Amygdala (tissue), 56 donors: Measurements from ENCODE around the gene XPOT.

Experiments used
- DNase-seq, 56 donors: peaks; one replicate each; lab custom pipeline; 2025; lab: John Stamatoyannopoulos, UW

XPOT gene

DNA sequence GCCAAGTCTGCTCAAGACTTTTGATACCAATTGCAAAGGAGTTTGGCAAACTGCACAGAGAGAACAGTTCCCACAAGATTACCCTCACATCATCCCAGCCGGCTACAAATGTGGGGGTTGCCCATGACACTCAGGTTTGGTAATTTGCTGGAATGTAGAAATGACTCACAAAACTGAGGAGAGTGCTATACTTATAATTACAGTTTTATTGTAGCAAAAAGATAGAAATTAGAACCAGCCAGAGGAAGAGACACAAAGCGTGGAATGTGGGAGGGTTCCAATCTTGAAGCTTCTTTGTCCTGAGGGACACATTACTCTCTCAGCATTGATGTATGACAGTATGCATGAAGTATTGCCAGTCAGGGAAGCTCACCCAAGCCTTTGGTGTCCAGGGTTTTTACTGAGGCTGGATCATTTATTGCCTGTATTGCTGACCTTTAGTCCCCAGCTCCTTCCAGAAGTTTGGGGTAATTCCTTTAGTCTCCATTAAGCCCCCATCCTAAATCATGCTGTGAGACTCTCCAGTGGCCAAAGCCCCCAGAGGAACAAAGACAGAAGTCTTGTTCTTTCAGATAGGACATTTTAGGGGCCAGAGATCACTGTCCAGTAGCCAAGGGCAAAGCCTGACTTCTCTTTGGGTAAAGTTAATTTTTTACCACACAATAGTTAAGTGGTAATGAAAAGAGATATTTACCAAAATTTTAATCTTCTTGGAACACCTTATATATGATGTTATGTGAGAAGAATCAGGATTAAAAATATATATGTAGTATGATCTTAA is 57.6 kb downstream of the XPOT start:
- peak in 11 of 56 donors; percentile 2 to 46 (median 11) for DNase-seq

DNA sequence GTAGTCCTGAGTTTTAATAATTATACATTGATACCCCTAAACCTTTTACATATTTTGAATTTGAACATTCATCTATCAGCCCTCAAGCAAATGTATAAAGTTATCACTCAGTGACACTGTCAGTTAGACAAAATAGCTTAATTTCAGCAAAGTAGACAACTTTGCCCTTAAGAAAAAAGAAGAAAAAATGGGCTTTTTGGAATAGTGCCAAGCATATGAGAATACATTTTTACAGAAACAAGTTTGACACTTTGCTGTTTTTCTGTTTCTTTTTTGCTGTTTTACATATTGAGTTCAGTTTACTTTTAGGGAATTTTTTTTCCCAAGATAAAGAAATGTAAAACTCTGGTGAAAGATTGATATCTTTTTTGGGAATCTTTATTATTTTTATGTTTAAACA is 62.0 kb downstream of the XPOT start:
- DNase-seq: no peak

DNA sequence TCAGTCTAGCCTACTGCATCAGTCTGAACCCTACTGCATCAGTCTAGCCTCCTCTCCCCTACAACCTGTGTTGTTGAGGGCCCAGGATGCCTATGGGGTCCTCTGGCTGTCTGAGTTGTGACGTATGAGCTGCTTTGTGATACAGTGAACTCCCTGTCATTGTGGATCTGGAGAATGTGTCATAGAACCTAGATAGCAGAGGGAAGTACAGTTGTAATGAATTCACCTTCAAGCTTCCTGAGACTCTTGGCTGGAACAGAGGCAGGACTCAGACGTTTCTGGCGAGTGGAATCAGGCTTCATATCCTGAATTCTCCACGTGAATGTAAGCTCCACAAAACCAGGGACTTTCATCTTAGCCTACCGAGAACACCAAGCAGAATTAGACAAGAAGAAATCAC is 64.8 kb downstream of the XPOT start:
- no peak for DNase-seq

DNA sequence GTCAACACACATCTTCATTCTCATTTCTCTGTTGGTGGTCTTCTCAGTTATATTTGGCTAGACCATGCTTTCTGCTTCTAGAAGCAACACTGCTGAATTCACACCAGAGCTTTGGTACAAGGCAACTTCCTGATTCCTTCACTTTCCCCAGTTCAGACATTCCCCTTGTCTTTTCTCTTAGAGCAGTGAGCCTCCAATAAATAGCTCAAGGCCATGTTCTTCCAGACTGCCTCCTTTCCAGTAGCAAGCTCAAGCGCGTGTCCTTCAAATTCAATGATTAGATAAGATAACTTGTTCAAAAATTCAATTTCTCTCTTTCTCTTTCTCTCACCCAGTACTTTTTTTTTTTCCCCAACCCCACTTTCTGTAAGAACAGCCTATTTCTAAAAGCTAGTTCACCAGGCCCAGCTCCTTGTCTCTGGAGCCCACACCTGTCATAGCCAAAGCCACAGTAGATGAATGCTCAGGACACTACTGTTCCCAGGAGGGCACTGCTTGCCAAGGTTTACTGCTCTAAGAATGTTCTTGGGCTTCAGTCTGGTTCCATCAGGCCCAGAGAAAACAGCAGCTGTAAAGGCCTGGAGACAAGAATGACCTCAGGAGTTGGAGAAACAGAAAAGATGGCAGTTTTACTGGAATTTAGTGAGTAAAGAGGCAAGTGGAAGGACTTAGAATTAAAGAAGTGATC is 65.4 kb downstream of the XPOT start:
- DNase-seq: no peak

DNA sequence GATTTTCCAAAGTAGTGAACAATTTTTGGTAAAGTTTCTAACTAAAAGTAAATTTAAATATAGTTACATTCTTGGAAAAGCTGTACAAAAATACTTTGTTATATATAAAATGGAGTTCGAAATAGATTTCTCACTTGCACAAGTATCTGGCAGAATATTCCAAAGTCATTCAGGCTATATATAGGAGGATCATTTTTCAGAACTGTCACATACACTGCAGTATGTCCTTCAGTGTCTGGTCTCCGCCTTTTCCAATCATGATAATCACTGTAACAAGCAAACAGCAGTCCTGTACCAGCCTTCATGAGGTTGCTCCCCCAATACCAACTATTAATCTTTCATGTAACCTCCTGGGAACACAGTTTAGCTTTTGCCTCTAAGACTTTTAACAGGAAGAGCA is 66.3 kb downstream of the XPOT start:
- no peak for DNase-seq

DNA sequence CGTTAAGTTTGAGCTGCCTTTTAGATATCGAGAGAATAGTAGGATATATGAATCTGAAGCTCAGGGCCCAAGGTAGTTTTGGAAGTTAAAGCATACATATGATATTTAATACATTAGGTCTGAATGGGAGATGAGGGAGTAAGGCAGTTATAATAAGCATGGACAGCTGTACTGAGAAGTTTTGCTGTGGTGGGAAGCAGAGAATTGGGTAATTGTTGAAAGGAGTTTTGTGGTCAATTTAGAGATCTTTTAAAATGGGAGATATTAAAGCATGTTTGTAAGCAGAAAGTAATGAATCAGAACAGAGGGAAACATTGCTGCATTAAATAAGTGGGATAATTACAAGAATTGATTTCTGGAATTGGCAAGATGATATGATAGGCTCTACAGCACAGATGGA is 69.0 kb downstream of the XPOT start:
- no peak for DNase-seq

DNA sequence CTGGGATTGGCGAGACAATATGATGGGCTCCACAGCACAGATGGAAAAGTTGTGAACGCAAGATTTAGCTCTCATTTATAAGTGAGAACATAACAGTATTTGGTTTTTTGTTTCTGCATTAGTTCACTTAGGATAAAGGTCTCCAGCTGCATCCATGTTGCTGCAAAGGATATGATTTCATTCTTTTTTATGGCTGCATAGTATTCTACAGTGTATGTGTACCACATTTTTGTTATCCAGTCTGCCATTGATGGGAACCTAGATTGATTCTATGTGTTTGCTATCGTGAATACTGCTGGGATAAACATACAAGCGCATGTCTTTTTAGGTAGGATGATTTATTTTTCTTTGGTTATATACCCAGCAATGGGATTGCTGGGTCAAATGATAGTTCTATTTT is 71.3 kb downstream of the XPOT start:
- DNase-seq: no peak

DNA sequence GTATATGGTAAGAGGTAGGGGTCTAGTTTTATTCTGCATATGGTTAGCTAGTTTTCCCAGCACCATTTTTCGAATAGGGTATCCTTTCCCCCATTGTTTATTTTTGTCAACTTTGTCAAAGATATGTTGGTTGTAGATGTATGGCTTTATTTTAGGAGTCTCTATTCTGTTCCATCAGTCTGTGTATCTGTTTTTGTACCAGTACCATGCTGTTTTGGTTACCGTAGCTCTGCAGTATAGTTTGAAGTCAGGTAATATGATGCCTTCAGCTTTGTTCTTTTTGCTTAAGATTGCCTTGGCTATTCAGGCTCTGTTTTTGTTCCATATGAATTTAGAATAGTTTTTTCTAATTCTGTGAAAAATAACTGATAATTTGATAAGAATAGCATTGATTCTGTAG is 72.7 kb downstream of the XPOT start:
- DNase-seq: no peak

DNA sequence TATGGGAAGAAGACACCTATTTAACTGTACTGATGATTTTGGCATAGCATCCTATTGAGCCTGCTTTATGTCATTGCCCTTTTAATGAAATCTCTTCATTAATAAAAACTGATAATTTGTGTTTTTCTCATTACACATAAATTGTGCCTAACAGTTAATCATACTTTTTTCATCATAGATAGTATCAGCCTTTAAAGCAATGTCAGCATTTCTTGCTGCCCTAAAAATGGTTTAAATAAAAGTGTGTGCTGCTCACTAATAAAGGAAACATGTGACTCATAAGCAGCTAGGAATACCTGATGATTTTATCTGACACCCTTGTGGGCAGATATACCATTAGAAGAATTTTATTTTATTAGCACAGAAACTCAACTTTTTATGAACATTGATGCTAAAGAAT is 74.5 kb downstream of the XPOT start:
- DNase-seq: no peak

DNA sequence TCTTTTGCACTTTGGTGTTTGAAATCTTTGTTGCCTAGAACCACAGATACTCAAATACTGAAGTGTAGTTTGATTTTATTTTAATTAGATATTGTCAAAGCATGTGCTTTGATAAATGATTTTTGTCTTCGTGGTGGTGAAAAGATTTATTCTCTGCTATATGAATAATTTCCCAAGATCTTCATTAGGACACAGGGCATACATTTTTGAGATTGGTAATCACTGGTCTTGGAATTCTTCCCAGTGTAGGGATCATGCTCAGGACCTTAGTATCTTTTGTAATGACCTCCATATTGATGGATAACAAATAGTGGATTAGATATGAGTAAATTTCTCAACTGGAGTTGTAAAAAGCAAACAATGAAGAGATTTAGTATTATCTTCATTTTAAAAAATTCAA is 76.0 kb downstream of the XPOT start:
- no peak for DNase-seq

DNA sequence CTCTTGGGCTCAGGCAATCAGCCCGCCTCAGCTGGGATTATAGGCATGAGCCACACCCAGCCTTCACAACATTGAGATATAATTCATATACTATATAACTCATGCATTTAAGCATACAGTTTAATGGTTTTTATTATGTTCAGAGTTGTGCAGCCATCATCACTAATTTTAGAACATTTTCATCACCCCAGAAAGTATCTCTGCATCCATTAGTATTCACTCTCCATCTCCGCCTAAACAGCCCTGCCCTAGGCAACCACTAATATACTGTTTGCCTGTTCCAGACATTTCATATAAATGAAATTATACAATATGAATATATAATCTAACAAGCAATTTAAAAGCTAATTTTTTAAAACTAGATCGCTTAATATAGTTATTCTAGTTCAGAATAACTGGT is 82.5 kb downstream of the XPOT start:
- no peak for DNase-seq

DNA sequence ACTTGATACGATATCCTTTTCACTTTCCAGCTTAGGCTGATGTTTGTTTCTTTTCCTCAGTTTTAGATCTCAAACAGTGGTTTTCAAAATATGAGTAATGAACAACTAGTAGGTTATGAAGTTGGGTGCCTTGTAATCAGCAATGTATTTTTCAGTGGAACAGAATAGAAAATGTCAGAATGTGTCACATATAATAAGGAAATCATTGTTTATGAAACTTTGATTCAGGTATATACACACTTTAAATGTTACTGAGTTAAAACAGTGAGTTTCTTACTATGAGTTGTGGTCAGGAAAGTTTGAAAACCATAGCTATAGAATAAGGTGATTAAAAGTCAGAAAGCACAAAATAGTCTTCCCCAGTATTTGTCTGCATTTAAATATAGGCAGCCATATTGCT is 87.5 kb downstream of the XPOT start:
- DNase-seq: no peak

DNA sequence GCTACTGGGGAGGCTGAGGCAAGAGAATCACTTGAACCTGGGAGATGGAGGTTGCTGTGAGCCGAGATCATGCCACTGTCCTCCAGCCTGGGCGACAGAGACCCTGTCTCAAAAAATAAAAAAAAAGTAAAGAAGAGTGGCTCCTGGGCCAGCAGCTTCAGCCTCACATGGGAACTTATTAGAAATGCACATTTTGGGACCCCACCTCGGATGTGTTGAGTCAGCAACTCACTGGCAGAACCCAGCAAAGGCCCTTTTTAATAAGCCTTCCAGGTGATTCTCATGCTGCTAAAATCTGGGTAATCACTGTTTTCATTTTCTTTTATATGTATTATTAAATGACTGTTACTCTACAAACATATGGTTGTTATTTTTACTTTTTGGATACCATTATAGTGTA is 89.3 kb downstream of the XPOT start:
- no peak for DNase-seq

DNA sequence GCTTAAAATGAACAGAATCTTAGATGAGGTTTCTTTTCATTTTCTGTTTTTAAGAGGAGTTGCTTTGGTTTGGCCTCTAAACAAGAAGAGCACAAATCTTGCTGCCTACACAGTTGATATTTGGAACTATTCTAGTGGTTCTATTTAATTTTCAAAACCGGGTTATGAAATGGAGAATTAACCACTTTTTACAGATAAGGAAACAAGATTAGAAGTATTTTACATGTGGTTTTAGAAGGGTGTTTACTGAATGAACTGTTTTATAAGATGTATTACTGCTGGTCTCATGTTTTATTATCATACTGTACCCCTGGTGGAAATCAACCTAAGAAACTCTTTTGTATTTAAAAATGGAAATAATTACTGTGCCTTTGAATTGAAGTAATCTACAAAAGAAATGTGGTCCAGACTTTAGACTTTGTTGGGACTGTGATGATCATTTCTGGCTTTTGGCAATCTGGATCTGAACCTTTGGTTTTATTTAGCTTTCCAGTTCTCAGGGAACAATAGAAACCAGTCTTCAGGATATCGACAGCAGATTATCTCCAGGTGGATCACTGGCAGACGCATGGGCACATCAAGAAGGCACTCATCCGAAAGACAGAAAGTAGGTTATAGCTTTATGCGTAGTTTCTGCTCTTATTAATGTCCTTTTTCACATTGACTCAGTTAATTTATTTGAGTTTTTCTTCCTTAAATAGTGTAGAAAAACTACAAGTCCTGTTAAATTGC is 91.0 kb downstream of the XPOT start:
- DNase-seq: no peak

DNA sequence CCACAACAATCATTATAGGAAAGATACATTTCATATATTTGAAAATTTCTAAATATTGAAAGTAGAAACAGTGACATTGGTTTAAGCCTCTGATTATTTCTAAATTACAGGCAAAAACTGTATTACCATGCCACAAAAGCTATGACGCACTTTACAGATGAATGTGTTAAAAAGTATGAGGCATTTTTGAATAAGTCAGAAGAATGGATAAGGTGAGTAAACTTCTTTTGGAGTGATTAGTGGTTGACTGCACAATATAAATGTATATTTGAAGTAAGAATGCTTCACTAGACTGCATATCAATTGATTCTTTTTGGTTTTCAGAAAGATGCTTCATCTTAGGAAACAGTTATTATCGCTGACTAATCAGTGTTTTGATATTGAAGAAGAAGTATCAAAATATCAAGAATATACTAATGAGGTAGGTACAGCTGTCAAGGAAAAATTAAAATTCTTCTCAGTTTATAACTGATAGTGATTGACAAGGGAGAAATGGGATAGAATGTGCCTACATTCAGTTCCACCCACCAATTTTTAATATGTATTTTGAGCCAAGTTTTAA is 92.7 kb downstream of the XPOT start:
- no peak for DNase-seq

DNA sequence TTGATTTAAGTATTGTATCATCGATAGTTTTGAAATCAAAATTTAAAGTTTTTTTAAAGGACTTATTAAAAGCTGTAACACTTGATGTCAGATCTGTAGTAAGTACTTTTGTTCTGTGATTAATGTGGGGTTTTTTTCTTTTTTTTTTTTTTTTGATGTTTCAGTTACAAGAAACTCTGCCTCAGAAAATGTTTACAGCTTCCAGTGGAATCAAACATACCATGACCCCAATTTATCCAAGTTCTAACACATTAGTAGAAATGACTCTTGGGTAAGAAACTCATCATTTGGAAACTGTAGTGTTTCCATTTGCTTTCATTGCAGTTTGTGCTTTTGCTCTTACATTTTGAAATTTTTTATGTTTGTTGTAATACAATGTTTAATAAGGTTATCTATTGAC is 93.3 kb downstream of the XPOT start:
- DNase-seq: no peak

DNA sequence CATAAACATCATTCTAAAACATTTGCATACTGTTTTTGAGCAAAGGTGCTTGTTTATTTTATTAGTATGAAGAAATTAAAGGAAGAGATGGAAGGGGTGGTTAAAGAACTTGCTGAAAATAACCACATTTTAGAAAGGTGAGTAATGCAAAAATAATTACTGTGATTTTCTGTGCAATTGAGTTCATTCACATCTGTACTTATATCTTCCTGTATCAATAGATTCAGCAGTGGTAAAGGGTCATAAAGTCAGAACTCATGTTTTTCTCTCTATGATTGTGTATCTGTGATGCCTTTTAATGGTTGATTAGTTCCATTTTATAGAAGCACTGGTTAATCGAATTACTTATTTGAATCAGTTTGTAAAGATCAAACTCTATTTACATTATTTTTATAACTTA is 93.7 kb downstream of the XPOT start:
- no peak for DNase-seq

DNA sequence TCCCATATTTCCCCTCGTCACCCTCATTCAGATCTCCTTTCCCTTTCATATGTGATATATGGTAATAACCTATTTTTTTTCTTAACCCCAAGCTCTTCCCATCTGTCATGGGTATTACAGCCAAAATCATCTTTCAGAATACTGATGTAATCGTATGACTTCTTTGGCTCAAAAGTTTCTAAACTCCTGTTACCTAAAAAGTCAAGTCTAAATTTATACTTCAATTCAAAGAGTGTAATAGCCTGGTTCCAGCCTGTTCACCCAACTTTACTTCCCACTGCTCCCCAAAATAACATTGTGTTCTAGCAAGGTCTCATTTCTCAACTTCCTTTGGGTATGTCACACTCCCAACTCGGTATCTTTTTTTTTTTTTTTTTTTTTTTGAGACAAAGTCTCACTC is 96.2 kb downstream of the XPOT start:
- no peak for DNase-seq
